Measurements from ENCODE around the gene BCL2L1.

DNA sequence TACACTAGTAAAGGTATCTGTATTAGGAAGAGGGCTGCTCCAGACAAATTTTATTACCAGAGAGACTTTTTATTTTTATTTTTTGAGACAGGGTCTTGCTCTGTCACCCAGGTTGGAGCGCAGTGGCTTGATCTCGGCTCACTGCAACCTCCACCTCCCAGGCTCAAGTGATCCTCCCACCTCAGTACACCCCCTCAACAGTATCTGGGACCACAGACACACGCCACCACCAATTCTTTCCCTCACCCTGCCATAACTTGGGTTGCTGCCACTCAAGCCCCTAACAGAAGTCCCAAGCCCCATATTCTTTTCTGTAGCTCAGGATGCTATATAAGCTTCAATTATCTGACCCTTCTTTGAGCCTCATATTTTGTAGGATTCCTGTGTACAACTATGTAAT lies 6.9 kb downstream of the BCL2L1 start:
- TF ChIP-seq, protein P1, sequence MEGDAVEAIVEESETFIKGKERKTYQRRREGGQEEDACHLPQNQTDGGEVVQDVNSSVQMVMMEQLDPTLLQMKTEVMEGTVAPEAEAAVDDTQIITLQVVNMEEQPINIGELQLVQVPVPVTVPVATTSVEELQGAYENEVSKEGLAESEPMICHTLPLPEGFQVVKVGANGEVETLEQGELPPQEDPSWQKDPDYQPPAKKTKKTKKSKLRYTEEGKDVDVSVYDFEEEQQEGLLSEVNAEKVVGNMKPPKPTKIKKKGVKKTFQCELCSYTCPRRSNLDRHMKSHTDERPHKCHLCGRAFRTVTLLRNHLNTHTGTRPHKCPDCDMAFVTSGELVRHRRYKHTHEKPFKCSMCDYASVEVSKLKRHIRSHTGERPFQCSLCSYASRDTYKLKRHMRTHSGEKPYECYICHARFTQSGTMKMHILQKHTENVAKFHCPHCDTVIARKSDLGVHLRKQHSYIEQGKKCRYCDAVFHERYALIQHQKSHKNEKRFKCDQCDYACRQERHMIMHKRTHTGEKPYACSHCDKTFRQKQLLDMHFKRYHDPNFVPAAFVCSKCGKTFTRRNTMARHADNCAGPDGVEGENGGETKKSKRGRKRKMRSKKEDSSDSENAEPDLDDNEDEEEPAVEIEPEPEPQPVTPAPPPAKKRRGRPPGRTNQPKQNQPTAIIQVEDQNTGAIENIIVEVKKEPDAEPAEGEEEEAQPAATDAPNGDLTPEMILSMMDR (conservative IDR thresholded peaks at IDR 0.05; ENCODE audit: low read depth, low read length) = no peak
- TF ChIP-seq EZH2phosphoT487 (IDR thresholded peaks at IDR 0.05; ENCODE audit: borderline replicate concordance, low read length) = no peak
- no peak for TF ChIP-seq EZH2 (IDR thresholded peaks at IDR 0.05; ENCODE audit: low read length, unreplicated experiment)

Data from PC-3 (cell line).